Esophagus muscularis mucosa (tissue), 4 donors: ENCODE measurements around the gene AQP1. TPM values are rescaled to one million over a fixed set of nuclear protein-coding genes. Genes with fewer than 3 reads are reported as not detected.

Experiments used
- DNase-seq: peaks from one replicate; pipeline ENCODE4 v3.0.0-alpha.2; 2017; ENCODE audit errors: extremely low spot score
- H3K27ac ChIP-seq, 4 donors: fragments of 200-600 bp; sonication (generic); replicated peaks in 1 of 4; 1 replicate in 3 of 4; 2 replicates in 1 of 4; pipeline ENCODE4 v1.5.1; 2016 to 2019; ENCODE audit warnings: mild to moderate bottlenecking in 1 of 4
- H3K27me3 ChIP-seq, 4 donors: fragments of 200-600 bp; sonication (generic); one replicate each; pipeline versions ENCODE4 v1.5.1 to v1.6.0; 2016 to 2019
- H3K36me3 ChIP-seq, 4 donors: fragments of 200-600 bp; sonication (generic); one replicate each; pipeline ENCODE4 v1.5.1; 2016 to 2019
- H3K4me1 ChIP-seq, 4 donors: fragments of 200-600 bp; sonication (generic); one replicate each; pipeline ENCODE4 v1.5.1; 2016 to 2019
- H3K4me3 ChIP-seq, 4 donors: fragments of 200-600 bp; sonication (generic); 1 replicate in 2 of 4; 2 replicates in 2 of 4; pipeline ENCODE4 v1.5.1; 2016 to 2019; ENCODE audit warnings: mild to moderate bottlenecking in 4 of 4, moderate library complexity in 1 of 4
- H3K9me3 ChIP-seq, 4 donors: fragments of 200-600 bp; sonication (generic); 1 replicate in 3 of 4; 2 replicates in 1 of 4; pipeline ENCODE4 v1.5.1; 2016 to 2019
- EP300 ChIP-seq: sonication (generic); formaldehyde crosslinking; IDR thresholded peaks from one replicate; pipeline ENCODE4 v1.6.1; 2017; ENCODE audit warnings: antibody characterized with exemption
- POLR2A ChIP-seq: fragments of 450-650 bp; IDR thresholded peaks from one replicate; pipeline ENCODE4 v1.6.1; 2017; ENCODE audit warnings: antibody characterized with exemption, moderate library complexity, mild to moderate bottlenecking, low read depth
- POLR2AphosphoS5 ChIP-seq, 2 donors: sonication (generic); formaldehyde crosslinking; IDR thresholded peaks; one replicate each; pipeline ENCODE4 v1.6.1; 2017; ENCODE audit warnings: antibody characterized with exemption in 2 of 2
- WGBS: methylation state at CpG from one replicate; pipeline ENCODE4 v1.1.5; 2018; 5-methylcytosine and 5-hydroxymethylcytosine counted together
- intact Hi-C: fragments of 100-400 bp; cut with DNase I; formaldehyde crosslinking; loops from one replicate; pipeline ENCODE4 v1.15.1; 2023
- total RNA-seq, 4 donors: library from RNA; depleted of rRNA; stranded (reverse); fragments of >200 nt; gene quantifications; one replicate each; pipeline versions ENCODE4 v1.1.0 to v1.2.1, GENCODE V29; 2016
- TF ChIP-seq, protein P1 (sequence below), 3 experiments: fragments of 200-600 bp in 2 of 3; fragments of 450-650 bp in 1 of 3; sonication (generic) in 2 of 3; IDR thresholded peaks; one replicate each; pipeline ENCODE4 v1.5.1; 2017 to 2019; ENCODE audit warnings: antibody characterized with exemption in 3 of 3, mild to moderate bottlenecking in 2 of 3, moderate library complexity in 1 of 3

AQP1 gene
- total RNA-seq, 4 donors from 2014 or later = 362 to 578 (median 513) TPM

GRCh38 chr7:30869794-30870611, 41.6 kb upstream of the AQP1 start:
- H3K4me1 ChIP-seq = peaks cover 43 to 52% (median 49%) of the 10 kb centered on the region in 4 donors
- TF ChIP-seq POLR2AphosphoS5 (IDR thresholded peaks at IDR 0.05) = peak in 1 of 2 donors; percentile 44
- TF ChIP-seq EP300 = no peak
- no peak for TF ChIP-seq POLR2A
- TF ChIP-seq, protein P1, sequence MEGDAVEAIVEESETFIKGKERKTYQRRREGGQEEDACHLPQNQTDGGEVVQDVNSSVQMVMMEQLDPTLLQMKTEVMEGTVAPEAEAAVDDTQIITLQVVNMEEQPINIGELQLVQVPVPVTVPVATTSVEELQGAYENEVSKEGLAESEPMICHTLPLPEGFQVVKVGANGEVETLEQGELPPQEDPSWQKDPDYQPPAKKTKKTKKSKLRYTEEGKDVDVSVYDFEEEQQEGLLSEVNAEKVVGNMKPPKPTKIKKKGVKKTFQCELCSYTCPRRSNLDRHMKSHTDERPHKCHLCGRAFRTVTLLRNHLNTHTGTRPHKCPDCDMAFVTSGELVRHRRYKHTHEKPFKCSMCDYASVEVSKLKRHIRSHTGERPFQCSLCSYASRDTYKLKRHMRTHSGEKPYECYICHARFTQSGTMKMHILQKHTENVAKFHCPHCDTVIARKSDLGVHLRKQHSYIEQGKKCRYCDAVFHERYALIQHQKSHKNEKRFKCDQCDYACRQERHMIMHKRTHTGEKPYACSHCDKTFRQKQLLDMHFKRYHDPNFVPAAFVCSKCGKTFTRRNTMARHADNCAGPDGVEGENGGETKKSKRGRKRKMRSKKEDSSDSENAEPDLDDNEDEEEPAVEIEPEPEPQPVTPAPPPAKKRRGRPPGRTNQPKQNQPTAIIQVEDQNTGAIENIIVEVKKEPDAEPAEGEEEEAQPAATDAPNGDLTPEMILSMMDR (IDR thresholded peaks at IDR 0.05) = no peak
- intact Hi-C loops = no loop called here
- no peaks in the 10 kb centered on the region for H3K9me3 ChIP-seq
- no peaks in the 10 kb centered on the region for H3K27me3 ChIP-seq
- H3K27ac ChIP-seq = peak overlapping the region in 3 of 4 donors; percentile 20 to 39 (median 22)
- 61% methylated on average over 11 of the region's 13 CpGs for WGBS
- DNase-seq = no peak
- peaks cover 7 to 38% (median 23%) of the 10 kb centered on the region in 4 donors for H3K36me3 ChIP-seq
- no peak overlapping the region for H3K4me3 ChIP-seq

DNA sequence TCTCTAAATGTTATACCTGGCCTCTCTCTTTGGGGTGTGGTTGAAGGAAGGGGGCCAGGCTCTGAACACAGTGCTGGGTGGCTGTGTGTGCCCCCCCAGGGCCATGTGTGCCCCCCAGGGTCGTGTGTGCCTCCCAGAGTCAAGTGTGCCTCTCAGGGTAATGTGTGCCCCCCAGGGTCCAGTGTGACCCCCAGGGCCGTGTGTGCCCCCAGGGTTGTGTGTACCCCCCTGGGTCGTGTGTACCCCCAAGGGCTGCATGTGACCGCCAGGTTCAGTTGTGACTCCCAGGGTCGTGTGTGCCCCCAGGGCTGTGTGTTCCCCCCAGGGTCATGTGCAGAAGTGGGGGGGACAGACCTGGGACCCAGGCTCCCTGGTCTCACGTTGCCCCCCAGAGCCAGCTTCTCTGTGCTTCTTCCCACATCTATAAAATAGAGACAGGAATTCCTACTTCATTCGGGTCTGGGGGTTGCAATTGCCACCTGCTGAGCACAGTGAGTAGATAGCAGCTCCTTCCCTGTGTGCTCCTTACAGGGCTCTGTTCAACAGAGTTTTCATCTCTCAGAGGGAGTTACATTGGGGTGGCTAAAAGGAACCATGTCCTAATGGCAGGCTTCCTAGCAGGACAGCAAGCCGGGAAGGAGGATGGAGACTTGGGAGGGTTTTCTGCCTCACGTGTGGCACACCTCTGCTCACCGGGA, 40.7 kb upstream of the AQP1 start:
- TF ChIP-seq POLR2A = no peak
- TF ChIP-seq EP300 = no peak
- TF ChIP-seq, protein P1 (IDR thresholded peaks at IDR 0.05) = no peak
- TF ChIP-seq POLR2AphosphoS5 (IDR thresholded peaks at IDR 0.05) = no peak
- H3K36me3 ChIP-seq = peaks cover 7 to 48% (median 32%) of the 10 kb centered on the region in 4 donors
- H3K4me1 ChIP-seq = peaks cover 38 to 50% (median 47%) of the 10 kb centered on the region in 4 donors
- DNase-seq = no peak
- H3K9me3 ChIP-seq = no peaks in the 10 kb centered on the region
- intact Hi-C loops = no loop called here
- no peak overlapping the region for H3K4me3 ChIP-seq
- 75% methylated on average over 5 of the region's 10 CpGs for WGBS
- no peaks in the 10 kb centered on the region for H3K27me3 ChIP-seq
- H3K27ac ChIP-seq = peak overlapping the region in 3 of 4 donors; percentile 11 to 22 (median 20)

GRCh38 chr7:30871655-30872054, 40.0 kb upstream of the AQP1 start:
- no peak overlapping the region for H3K4me3 ChIP-seq
- intact Hi-C loops = no loop called here
- no peaks in the 10 kb centered on the region for H3K9me3 ChIP-seq
- TF ChIP-seq POLR2A (no peak), EP300 (no peak), POLR2AphosphoS5 (IDR thresholded peaks at IDR 0.05) (no peak)
- TF ChIP-seq, protein P1 (IDR thresholded peaks at IDR 0.05) = no peak
- H3K27me3 ChIP-seq = no peaks in the 10 kb centered on the region
- peaks cover 7 to 55% (median 35%) of the 10 kb centered on the region in 4 donors for H3K36me3 ChIP-seq
- no peak for DNase-seq
- no peak overlapping the region for H3K27ac ChIP-seq
- H3K4me1 ChIP-seq = peaks cover 31 to 46% (median 44%) of the 10 kb centered on the region in 4 donors
- 100% methylated on average over 5 of the region's 5 CpGs for WGBS

- H3K4me3 ChIP-seq = no peak overlapping the region
- WGBS = 80% methylated on average over 1 of the region's 2 CpGs
- H3K27me3 ChIP-seq = no peaks in the 10 kb centered on the region
- no peaks in the 10 kb centered on the region for H3K9me3 ChIP-seq
- TF ChIP-seq EP300 = no peak
- no peak for TF ChIP-seq POLR2AphosphoS5 (IDR thresholded peaks at IDR 0.05)
- no peak for TF ChIP-seq POLR2A
- H3K4me1 ChIP-seq = peaks cover 18 to 45% (median 38%) of the 10 kb centered on the region in 4 donors
- DNase-seq = no peak
- intact Hi-C loops = no loop called here
- H3K36me3 ChIP-seq = peaks cover 7 to 54% (median 37%) of the 10 kb centered on the region in 4 donors
- H3K27ac ChIP-seq = no peak overlapping the region
Observed at GRCh38 chr7:30873207-30873606, 38.4 kb upstream of the AQP1 start.

DNA sequence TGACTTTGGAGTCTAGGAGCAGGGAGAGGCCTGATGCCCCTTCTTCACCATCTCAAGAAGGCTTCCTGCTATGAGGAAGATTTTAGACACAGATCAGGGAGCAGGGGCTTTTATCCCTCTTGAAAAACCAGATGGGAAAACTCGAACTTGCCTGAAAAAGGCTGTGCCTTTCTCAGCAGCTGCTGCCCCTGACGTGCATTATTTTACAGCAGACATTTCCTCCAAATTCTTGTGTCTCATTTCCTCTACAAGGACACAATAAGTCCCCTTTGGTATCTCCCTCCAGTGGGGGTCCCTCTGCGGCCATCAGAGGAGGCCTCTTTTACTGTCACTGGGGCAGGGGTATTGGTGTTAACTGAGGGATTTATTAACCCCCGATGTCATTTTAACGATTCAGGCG, 38.0 kb upstream of the AQP1 start:
- 75% methylated on average over 6 of the region's 6 CpGs for WGBS
- H3K36me3 ChIP-seq = peaks cover 7 to 53% (median 37%) of the 10 kb centered on the region in 4 donors
- intact Hi-C loops = no loop called here

More for the DNA sequence above, 38.0 kb upstream of the AQP1 start:
- H3K4me3 ChIP-seq = no peak overlapping the region
- H3K27me3 ChIP-seq = no peaks in the 10 kb centered on the region
- no peak overlapping the region for H3K27ac ChIP-seq
- no peaks in the 10 kb centered on the region for H3K9me3 ChIP-seq
- DNase-seq = no peak
- H3K4me1 ChIP-seq = peaks cover 14 to 45% (median 36%) of the 10 kb centered on the region in 4 donors
- TF ChIP-seq, protein P1 (IDR thresholded peaks at IDR 0.05) = no peak
- TF ChIP-seq POLR2AphosphoS5 (IDR thresholded peaks at IDR 0.05) (no peak), EP300 (no peak), POLR2A (no peak)
